Glomerular visceral epithelial cell (primary cell): ENCODE results near the gene PEMT.

Experiments
- DNase-seq: peaks from one replicate; pipeline ENCODE4 v3.0.0-alpha.2; 2016; ENCODE audit errors: extremely low spot score

PEMT gene

DNA sequence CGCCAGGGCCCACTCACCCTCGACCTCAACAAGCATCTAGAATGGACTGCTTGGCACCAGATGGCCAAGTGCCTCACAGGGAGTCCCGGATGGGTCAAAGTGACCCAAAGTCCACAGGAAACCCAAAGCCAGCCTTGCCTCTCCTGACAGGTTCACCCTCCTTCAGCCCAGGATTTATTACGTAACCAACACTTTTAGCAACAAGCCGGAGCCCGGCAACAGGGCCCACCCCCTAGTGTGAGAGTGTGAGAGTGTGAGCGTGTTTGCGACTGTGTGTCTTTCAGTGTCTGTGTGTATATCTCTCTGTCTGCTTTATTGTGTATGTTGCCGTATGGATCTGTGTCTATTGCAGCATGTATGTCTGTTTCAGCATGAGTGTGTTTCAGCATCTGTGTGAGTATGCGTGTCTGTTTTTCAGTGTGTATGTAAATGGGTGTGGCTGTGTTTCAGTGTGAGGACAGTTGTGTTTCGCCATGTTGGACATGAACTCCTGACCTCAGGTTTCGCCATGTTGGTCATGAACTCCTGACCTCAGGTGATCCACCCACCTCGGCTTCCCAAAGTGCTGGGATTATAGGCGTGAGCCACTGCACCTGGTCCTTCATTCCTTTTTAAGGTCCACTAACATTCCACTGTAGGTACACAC is 13.7 kb upstream of the PEMT start:
- DNase-seq = no peak

DNA sequence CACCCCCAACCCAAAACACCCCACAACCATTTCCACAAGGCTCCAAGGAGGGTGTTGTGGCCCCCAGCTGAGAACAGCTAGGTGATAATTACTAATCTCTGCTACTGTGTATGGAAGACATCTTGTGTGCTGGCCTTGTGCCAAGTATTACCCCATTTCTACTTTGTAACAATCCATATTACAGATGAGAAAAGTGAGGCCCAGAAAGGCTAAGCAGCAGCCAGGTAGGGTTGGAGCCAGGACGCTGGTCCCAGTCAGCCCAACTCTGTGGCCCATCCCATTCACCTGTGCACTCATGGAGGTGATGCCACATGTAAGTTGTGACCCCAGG is 12.4 kb upstream of the PEMT start:
- DNase-seq = no peak

DNA sequence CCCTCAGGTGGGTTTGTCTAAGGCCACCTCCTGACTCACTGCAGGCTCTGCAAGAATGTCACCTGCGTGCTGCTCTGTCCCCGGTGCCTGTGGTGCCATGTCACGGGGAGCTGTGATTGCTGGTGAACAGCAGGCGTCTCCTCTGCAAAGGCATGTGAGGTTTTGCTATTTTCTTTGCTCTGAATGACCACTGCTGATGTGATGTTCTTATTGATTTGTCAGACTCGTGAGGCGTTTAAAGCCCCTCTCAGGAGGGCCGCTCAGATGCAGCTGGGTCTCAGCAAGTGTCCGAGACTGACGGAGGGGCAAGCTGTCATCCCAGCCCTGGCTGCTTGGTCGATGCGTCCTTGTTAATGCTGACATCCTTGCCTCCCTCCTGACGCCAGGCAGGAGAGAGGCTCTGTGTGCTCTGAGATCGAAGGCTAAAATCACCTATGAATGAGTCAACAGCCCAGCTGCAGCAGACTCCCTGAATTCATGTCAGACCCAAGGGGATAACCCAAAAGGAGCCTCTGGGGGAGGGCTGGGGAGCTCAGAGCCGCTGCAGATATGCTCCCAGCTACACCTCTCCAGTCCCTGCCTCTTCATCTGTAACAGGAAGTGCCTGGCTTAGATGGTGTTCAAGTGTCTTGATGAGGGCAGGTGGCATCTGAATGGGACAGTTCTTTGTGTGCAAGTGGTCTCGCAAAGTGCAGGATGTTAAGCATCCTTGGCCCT is 11.8 kb upstream of the PEMT start:
- no peak for DNase-seq

DNA sequence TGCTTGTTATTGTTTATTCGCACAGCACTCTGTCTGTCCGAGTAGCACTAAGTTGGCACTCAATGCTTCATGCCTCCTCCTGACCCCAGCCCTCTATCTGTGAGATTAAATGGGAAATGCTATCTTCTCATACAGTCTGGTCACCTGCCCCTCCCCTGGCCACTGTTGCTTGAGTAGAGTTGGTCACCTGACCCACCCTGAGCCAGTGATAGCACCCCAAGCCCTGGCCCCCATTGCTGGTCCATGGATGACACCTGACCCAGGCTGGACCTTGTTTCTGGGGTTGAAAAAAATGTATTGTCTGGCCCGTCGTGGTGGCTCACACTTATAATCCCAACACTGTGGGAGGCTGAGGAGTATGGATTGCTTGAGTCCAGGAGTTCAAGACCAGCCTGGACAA is 8.5 kb upstream of the PEMT start:
- no peak for DNase-seq

DNA sequence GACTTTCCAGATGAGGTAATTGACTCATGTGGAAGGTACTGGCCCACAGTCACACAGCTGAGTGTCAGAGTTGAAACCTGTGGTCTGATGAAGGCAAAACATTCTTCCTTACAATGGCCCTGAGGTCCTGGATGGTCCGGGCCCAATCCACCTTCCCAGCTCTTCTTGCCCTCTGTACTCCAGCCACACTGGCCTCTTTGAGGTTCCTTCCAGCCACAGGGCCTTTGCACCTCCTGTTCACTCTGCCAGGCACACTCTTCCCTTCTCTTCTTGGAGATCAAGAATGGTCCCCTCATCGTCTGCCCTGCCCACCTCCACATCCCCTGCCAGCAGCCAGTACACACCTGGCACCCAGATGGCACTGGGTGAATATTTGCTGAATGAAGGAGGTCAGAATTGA is 6.5 kb upstream of the PEMT start:
- no peak for DNase-seq

DNA sequence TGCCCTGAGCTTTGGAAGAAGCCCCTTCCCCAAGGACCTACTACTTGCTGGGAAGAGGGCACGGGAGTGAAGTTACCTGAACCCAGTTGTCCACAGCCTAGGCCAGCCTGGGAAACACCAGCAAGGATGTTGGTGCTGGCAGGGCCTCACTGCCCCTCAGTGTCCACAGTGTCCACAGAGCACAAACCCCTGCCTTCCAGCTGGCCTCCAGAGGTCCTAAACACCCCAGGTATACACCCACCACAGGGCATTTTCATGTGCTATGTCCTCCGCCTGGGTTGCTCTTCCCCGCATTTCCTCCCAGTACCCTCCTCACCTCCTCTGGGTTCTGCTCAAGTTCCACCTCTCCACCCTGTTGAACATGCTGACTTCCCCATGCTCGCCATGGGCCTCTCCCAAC is 4.2 kb upstream of the PEMT start:
- no peak for DNase-seq

DNA sequence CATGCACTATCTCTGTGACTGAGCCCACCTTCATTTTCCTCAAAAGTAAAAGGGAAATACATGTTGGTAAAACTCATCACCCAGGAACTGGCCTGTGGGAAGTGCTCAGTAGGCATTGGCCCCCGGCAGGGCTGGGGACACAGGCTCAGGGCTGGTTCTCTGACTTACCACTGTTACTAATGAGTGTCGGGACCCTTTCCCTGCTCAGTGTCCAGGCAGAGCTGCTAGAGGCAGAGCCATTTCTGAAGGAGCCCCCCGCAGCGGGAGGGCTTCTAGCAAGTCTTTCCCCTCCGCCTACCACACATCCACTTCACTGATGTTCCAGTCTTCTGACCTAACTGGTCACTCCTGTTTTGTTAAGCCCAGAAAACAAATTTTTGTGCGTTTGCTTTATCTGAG is 1.7 kb upstream of the PEMT start:
- DNase-seq = no peak

DNA sequence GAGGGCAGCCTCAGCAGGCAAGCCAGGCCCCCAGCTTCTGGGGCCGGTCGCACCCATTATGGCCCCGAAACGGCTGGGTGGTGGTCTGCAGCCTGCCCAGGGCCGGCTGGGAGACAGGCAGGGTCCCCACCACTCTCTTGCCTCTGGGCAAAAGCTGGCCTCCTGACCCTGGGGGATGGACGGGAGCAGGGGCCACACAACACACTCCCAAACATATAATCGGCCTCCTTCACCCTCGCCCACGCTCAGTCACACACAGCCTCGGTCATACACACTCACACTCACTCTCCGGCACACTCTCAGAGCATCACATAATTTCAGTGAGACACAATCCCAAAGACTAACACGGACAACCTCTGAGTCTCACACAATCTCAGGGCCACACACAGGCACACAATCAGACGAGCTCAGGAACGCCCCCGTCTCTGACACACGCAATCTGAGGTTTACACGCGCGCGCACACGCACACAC is 589 bp downstream of the PEMT start:
- DNase-seq = peak; percentile 16

DNA sequence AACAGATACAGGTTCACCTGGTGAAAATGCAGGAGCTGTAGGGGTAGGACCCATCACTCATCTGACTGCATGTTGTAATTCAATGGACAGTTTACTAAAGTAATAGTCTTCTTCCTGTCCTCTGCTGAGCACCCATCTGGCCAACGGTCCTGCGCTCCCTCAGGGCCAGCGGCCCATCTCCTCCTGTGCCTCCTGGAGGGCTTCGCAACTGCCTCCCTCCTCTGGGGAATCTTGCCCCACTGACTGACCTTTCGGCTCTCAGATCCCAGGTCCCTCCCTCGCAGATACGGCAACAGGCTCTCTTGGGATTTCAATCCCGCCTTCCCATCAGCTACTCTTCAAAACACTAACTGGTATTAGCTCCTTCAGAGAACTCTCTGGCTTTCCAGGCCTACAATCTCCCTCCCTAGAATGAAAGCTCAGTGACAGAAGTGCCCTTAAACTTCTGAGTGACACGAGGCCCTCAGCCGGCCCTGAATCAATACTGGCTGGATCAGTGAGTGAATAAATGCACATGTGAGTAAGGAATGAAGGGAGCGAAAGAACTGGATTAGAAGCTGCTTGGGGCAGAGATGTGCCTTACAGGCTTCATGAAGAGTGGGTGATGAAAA is 1.3 kb downstream of the PEMT start:
- no peak for DNase-seq

DNA sequence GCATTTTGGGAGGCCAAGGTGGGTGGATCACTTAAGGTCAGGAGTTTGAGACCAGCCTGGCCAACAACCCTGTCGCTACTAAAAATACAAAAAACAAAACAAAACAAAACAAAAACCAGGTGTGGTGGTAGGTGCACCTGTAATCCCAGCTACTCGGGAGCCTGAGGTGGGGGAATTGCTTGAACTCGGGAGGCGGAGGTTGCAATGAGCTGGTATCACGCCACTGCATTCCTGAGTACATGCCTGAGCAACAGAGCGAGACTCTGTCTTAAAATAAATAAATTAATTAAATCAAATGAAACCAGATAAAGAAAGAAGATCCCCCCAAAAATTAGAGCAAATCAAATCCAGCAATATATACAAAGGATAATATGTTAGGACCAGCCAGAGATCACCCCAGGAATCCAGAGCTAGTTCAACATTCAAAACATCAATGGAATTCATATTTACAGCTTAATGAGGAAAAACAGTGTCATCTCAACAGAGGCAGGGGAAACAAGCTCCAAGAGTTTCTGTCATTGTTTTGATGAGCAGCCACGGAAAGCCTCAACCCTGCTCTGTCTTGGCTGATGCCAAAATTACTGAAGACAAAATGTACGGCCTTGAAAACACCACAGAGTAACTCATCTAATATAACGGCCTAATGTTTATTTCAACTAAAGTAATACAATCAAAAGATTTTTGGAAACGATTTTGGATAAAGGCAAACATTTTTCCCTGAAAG is 3.7 kb downstream of the PEMT start:
- DNase-seq = peak; percentile 40

DNA sequence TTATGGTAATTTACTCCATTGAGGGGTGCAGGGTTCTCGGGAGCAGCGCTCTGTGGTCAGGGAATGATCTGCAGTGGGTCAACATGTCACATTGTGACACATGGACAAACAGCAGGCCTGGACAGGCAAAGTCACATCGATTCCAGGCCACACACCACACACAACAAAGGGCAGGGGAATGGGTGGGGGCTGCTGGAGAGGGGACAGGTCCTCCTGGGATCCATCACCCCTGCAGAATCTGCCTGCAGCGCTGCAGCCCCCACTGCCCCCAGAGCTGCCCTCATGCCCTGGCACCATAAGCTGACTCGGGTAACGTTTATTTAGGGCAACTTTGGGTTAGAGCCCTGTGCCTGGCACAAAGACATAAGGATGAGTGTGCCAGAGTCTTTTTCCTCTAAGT is 9.1 kb downstream of the PEMT start:
- no peak for DNase-seq

DNA sequence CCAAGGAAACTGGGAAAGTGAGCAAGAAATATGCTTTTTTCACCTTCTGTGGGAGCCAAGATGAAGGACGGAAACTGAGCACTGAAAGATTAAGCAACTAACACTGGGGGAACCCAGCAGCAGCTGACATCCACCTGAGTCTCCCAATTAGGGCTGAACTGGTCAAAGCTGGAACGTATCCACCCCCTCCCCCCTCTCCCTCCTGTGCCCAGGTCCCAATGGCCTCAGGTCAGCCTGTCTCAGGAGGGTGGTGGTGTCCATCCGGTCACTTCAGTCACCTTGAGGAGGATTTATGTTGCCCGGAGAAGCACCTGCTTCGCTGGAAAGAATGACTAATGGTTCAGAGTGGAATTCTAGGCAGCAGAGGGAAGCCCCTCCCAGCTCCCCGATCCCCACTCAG is 10.0 kb downstream of the PEMT start:
- no peak for DNase-seq

DNA sequence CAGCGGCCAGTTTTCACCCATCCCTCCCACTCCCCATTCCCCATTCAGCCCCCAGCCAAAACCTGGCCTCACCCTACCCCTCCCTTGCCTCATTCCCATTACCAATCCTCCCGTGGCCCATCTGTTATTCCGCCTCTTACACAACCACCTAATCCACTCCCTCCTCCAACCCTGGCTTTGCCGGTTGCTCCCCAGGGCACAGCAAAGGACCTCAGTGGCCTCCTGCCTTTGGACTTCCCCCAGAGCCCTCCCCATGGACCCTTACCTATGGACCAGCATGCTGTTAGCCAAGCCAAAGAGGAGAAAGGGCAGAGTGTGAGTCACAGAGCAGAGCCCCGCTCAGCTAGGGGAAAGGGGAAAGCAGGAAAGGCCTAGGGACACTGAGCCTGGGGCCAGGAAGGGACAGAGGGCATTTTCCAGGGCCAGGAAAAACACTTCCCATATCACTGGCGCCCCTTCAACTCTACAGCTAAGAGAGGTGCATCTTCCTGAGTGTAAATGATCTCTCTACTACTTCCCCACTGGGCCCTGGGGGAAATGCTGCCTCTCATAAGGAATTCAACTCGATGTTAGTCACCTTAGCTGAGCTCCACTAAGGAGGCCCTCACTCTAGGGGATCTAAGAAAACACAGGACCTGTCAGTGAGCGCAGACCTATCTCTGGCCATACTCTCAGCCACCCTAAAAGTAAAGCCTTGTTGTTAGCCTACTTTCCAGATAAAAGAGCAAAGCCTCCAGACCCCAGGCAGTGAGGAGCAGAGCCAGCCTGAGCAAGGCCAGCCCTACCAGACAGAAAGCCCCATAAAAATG is 10.6 kb downstream of the PEMT start:
- DNase-seq = no peak

DNA sequence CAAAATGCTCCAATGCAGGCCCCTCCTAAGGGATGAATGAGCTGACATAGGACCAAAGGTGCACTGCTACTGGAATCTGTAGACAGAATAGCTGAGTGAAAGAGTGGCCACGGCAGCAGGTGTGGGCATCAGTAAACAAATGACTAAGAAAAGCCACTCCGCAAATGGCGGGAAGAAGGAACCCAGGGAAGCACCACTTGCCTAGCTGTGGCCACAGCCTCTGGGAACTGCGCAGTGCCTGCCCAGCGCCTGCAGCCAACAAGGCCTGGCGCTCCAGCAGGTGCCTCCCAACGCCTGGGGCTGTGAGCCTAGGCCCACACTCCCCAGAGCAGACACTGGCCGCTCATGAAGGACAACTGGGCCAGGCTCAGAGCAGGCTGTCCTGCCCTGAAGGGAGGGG is 11.8 kb downstream of the PEMT start:
- no peak for DNase-seq

DNA sequence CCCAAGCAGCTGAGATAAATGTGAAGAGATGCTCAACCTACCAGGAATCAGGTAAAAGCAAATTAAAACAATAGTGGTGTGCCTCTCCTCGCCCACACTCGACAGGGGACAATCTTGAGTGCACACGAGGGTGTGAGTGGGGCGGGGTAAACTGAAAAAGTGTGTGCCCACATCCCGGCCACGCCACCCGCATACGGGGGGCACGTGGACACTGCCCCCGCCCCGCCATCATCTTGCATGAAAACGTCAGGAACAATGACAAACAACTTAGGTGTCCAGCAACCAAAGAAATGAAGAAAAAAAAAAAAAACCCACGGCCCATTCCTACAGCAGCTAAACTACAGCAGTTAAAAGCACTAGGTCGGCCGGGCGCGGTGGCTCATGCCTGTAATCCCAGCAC is 14.1 kb downstream of the PEMT start:
- no peak for DNase-seq

DNA sequence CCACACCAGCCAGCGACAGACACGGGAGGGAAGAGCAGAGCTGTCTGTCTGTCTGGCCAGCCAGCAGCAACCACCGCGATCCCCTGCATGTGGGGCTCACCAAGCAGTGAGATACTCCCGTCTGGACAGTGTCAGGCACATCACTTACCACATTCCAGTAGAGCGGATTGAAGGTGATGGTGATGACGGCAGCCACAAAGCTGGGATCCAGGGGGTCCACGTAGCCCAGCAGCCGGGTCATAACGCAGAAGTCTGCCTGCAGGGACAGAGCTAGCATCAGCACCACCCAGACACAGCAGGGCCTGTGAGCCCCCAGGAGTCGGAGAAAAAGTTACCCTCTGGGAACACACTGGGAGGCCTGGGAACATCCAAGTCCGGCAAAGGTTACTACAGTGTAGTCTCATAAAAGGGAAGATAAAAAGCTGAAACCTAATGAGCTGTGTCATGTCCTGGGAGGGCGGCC is 14.7 kb downstream of the PEMT start:
- no peak for DNase-seq

DNA sequence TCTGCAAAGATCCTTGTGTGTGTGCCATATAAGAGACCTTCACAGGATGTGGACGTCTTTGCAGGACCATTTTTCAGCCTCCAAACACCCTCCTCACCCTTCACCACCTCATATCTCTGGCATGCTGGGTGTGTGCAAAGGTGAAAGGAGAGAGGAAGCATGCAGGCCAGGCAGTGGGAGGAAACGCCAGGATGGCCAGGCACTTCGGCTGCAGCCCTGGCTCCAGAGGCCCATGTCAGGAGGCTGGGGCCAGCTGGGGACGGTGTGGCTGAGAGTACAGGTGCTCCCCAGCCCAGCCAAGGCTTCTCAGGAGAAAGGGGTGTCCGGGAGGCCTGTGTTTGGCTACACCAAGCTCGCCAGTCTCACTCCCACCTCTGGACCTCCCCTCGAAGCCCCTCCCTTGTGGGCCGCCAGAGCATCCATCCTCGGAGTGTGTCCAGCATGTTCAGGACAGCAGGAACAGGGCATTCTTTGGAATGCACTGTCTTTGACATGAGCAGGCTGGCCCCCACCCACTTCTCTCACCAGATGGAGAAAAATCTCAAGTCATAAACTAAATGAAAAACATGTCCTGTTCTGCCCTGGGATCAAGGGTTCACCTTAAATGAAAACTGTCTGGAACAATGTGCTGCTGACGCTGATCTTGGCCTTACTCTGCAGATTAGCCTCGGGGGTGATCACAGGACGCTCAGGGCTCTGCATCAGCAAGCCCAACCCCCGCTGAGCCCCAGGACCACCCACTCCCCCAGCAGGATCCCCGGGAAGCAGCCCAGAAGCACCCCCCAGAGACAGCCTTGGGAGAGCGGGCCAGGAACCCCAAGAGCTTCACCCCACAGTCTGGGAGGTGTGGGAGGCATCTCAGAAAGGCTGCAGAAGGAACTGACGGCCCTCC is 15.9 kb downstream of the PEMT start:
- no peak for DNase-seq

DNA sequence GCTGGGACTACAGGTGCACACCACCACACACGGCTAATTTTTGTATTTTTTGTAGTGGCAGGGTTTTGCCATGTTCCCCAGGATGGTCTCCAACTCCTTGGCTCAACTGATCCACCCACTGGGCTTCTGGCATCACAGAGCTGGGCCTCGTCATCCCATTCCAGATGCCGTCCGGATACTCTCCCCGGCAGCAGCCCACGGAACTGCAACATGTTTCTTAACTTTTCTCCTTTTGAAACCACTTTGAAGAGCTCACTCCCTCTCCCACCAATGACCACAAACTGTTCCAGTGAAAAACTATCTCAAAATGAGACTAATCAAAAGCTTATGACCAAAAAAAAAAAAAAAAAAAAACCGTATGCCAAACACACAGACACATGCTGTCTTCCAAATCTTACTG is 17.6 kb downstream of the PEMT start:
- DNase-seq = no peak

DNA sequence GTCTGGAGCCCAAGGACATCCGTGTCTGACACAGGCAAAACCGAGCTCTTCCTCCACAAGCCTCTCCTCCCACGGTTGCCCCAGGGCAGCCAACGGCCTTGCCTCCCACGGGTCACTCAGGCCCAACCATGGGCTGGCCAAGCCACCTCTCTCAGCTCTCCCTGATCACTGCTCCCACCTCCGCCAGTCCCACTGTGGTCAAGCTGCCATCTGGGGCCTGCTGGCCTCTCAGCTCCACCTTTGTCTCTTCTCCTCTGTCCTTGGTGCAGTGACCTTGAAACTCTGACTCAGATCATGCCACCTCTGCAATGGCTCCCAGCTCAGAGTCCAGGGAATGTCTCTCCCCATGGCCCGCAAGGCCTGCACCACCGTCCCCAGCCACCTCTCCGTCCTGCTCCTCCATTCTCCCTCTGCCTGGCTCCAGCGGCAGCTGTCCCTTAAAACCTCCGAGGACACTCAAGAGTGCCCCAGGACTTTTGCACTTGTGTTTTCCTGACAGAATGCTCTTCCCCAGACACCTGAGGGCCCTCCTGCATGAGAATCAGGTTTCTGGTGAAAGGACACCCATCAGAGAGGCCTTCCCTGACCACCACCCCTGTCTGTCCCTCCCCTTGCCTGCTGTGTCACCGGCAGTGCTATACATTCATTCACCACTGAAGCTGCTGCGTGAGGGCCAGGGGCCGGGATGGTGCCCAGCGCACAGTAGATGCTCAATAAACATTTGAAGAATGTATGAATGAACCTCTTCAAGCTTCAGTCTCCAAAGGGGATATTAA is 19.3 kb downstream of the PEMT start:
- DNase-seq = no peak
